Measurements from ENCODE around the gene WNT7B.

- TF ChIP-seq, protein P1, sequence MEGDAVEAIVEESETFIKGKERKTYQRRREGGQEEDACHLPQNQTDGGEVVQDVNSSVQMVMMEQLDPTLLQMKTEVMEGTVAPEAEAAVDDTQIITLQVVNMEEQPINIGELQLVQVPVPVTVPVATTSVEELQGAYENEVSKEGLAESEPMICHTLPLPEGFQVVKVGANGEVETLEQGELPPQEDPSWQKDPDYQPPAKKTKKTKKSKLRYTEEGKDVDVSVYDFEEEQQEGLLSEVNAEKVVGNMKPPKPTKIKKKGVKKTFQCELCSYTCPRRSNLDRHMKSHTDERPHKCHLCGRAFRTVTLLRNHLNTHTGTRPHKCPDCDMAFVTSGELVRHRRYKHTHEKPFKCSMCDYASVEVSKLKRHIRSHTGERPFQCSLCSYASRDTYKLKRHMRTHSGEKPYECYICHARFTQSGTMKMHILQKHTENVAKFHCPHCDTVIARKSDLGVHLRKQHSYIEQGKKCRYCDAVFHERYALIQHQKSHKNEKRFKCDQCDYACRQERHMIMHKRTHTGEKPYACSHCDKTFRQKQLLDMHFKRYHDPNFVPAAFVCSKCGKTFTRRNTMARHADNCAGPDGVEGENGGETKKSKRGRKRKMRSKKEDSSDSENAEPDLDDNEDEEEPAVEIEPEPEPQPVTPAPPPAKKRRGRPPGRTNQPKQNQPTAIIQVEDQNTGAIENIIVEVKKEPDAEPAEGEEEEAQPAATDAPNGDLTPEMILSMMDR (conservative IDR thresholded peaks at IDR 0.05; ENCODE audit: low read depth, low read length), result no peak
- TF ChIP-seq EZH2 (IDR thresholded peaks at IDR 0.05; ENCODE audit: borderline replicate concordance, low read depth, low read length, poor library complexity, severe bottlenecking), result no peak
Observed at GRCh38 chr22:45922661-45923060, 54.3 kb downstream of the WNT7B start.
